IMR-90 (cell line): Measurements from ENCODE around the gene PPP1R37.

Source experiments
- BHLHE40 ChIP-seq: fragments of 150-350 bp; IDR thresholded peaks from 2 replicates; pipeline ENCODE4 v1.6.1; 2016; ENCODE audit warnings: mild to moderate bottlenecking, low read depth, low read length
- CEBPB ChIP-seq: IDR thresholded peaks from 2 replicates; pipeline ENCODE4 v1.6.1; 2012; ENCODE audit warnings: low read depth, low read length, improper control_type of control experiment
- MAFK ChIP-seq: IDR thresholded peaks from 2 replicates; pipeline ENCODE4 v1.6.1; 2012; ENCODE audit warnings: low read depth, low read length, improper control_type of control experiment
- POLR2A ChIP-seq: IDR thresholded peaks from 2 replicates; pipeline ENCODE4 v1.6.1; 2012; ENCODE audit warnings: mild to moderate bottlenecking, low read depth, low read length
- RAD21 ChIP-seq: IDR thresholded peaks from 2 replicates; pipeline ENCODE4 v1.6.1; 2012; ENCODE audit warnings: low read length, improper control_type of control experiment
- RCOR1 ChIP-seq: IDR thresholded peaks from 2 replicates; pipeline ENCODE4 v1.6.1; 2012; ENCODE audit warnings: mild to moderate bottlenecking, low read length, improper control_type of control experiment; ENCODE audit not compliant: insufficient replicate concordance
- SMC3 ChIP-seq: fragments of 150-350 bp; IDR thresholded peaks from 2 replicates; pipeline ENCODE4 v1.6.1; 2016; ENCODE audit warnings: low read depth, mild to moderate bottlenecking, antibody characterized with exemption, low read length, moderate library complexity
- TF ChIP-seq, protein P1 (sequence below): conservative IDR thresholded peaks from 2 replicates; pipeline ENCODE4 v1.5.1; 2012; ENCODE audit warnings: mild to moderate bottlenecking, low read depth, low read length, improper control_type of control experiment
- TF ChIP-seq, protein P2 (sequence below): fragments of 150-350 bp; IDR thresholded peaks from 2 replicates; pipeline ENCODE4 v1.6.1; 2017; ENCODE audit warnings: mild to moderate bottlenecking, antibody characterized with exemption, low read length, low read depth
- TF ChIP-seq, protein P3 (sequence below): fragments of 150-350 bp; IDR thresholded peaks from 2 replicates; pipeline ENCODE4 v1.6.1; 2016; ENCODE audit warnings: low read depth, mild to moderate bottlenecking, low read length, moderate library complexity, borderline replicate concordance

DNA sequence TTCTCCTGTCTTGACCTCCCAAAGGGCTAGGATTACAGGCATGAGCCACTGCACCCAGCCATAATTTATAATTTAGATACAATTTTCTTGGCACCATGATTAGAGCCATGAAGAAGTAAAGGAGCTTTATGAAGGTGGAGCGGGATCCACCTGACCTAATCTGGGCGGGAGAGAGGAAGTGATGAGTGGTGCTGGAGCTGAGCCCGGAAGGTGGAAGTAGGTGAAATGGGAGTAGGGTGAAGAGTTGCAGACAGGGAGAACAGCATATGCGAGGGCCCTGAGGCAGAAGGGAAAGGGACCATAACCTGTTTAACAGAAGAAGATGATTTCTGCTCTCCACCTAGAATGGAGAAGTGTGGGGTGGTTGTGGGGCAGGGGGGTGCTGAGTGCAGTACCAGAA, 89.8 kb downstream of the PPP1R37 start:
- TF ChIP-seq RCOR1 (no peak), POLR2A (no peak), MAFK (no peak), SMC3 (no peak), BHLHE40 (no peak), RAD21 (no peak), CEBPB (no peak)
- TF ChIP-seq, protein P1, sequence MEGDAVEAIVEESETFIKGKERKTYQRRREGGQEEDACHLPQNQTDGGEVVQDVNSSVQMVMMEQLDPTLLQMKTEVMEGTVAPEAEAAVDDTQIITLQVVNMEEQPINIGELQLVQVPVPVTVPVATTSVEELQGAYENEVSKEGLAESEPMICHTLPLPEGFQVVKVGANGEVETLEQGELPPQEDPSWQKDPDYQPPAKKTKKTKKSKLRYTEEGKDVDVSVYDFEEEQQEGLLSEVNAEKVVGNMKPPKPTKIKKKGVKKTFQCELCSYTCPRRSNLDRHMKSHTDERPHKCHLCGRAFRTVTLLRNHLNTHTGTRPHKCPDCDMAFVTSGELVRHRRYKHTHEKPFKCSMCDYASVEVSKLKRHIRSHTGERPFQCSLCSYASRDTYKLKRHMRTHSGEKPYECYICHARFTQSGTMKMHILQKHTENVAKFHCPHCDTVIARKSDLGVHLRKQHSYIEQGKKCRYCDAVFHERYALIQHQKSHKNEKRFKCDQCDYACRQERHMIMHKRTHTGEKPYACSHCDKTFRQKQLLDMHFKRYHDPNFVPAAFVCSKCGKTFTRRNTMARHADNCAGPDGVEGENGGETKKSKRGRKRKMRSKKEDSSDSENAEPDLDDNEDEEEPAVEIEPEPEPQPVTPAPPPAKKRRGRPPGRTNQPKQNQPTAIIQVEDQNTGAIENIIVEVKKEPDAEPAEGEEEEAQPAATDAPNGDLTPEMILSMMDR, result no peak
- TF ChIP-seq, protein P2, sequence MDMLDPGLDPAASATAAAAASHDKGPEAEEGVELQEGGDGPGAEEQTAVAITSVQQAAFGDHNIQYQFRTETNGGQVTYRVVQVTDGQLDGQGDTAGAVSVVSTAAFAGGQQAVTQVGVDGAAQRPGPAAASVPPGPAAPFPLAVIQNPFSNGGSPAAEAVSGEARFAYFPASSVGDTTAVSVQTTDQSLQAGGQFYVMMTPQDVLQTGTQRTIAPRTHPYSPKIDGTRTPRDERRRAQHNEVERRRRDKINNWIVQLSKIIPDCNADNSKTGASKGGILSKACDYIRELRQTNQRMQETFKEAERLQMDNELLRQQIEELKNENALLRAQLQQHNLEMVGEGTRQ, result no peak
- TF ChIP-seq, protein P3, sequence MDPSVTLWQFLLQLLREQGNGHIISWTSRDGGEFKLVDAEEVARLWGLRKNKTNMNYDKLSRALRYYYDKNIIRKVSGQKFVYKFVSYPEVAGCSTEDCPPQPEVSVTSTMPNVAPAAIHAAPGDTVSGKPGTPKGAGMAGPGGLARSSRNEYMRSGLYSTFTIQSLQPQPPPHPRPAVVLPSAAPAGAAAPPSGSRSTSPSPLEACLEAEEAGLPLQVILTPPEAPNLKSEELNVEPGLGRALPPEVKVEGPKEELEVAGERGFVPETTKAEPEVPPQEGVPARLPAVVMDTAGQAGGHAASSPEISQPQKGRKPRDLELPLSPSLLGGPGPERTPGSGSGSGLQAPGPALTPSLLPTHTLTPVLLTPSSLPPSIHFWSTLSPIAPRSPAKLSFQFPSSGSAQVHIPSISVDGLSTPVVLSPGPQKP, result no peak
